A673 (cell line): ENCODE results near the gene MOSMO. TPM values are rescaled to one million over a fixed set of nuclear protein-coding genes. Genes with fewer than 3 reads are reported as not detected.

Experiments
- BruUV-seq: library from RNA; stranded (reverse); fragments of 400-500 nt; replicated peaks from 2 replicates; lab custom pipeline; 2021; lab: Mats Ljungman, UMichigan
- CTCF ChIA-PET: fragments of 300-600 bp; sonication (Branson Sonifier 250); formaldehyde crosslinking; loops from one replicate; lab custom pipeline; 2022; ENCODE audit warnings: antibody characterized with exemption; lab: Charles Lee
- POLR2A ChIA-PET: fragments of 300-600 bp; sonication (Branson Sonifier 250); formaldehyde crosslinking; loops from one replicate; lab custom pipeline; 2022; ENCODE audit warnings: antibody characterized with exemption; ENCODE audit not compliant: low non-redundant PET; lab: Charles Lee
- DNase-seq: peaks from one replicate; pipeline ENCODE4 v3.0.0-alpha.2; 2015; ENCODE audit warnings: low spot score
- H3K27ac ChIP-seq: fragments of 200-600 bp; sonication (generic); 2 replicates; pipeline ENCODE4 v1.5.1; 2016; ENCODE audit warnings: mixed run types, low read depth, mild to moderate bottlenecking, mixed read lengths, antibody characterized with exemption, low read length; ENCODE audit not compliant: poor library complexity, severe bottlenecking
- H3K27me3 ChIP-seq: fragments of 200-600 bp; sonication (generic); replicated peaks from 2 replicates; pipeline ENCODE4 v1.6.1; 2017; ENCODE audit warnings: mixed run types, low read depth, mild to moderate bottlenecking, mixed read lengths, antibody characterized with exemption, low read length; ENCODE audit not compliant: insufficient read depth, poor library complexity
- H3K36me3 ChIP-seq: fragments of 200-600 bp; sonication (generic); 2 replicates; pipeline ENCODE4 v1.6.1; 2016; ENCODE audit warnings: mixed run types, mild to moderate bottlenecking, mixed read lengths, antibody characterized with exemption, low read length; ENCODE audit not compliant: insufficient read depth, poor library complexity, severe bottlenecking
- H3K4me1 ChIP-seq: fragments of 200-600 bp; sonication (generic); 2 replicates; pipeline ENCODE4 v1.6.1; 2017; ENCODE audit warnings: mixed run types, mild to moderate bottlenecking, mixed read lengths, antibody characterized with exemption, low read length; ENCODE audit not compliant: insufficient read depth, poor library complexity, severe bottlenecking
- H3K4me3 ChIP-seq: fragments of 200-600 bp; sonication (generic); 2 replicates; pipeline ENCODE4 v1.5.1; 2016; ENCODE audit warnings: low read depth, mixed run types, mild to moderate bottlenecking, mixed read lengths, low read length; ENCODE audit not compliant: poor library complexity, severe bottlenecking
- H3K9me3 ChIP-seq: fragments of 200-600 bp; sonication (generic); 2 replicates; pipeline ENCODE4 v1.6.1; 2016; ENCODE audit warnings: mixed run types, low read depth, mild to moderate bottlenecking, mixed read lengths, antibody characterized with exemption, low read length; ENCODE audit not compliant: poor library complexity, severe bottlenecking
- EZH2 ChIP-seq: fragments of 200-600 bp; sonication (generic); IDR thresholded peaks from 2 replicates; pipeline ENCODE4 v1.6.1; 2017; ENCODE audit warnings: borderline replicate concordance, low read depth, mild to moderate bottlenecking, mixed read lengths, antibody characterized with exemption, low read length; ENCODE audit not compliant: poor library complexity, severe bottlenecking
- intact Hi-C: fragments of 100-400 bp; cut with micrococcal nuclease; formaldehyde crosslinking; loops from one replicate; pipeline ENCODE4 v1.10.0; 2022; ENCODE audit not compliant: unreplicated experiment
- total RNA-seq: library from RNA; stranded (reverse); gene quantifications from 2 replicates; pipeline ENCODE4 v1.2.3, GENCODE V29; 2021
- TF ChIP-seq, protein P1 (sequence below): fragments of 300-800, 200-600 bp; sonication (generic); conservative IDR thresholded peaks from 2 replicates; pipeline ENCODE4 v1.5.1; 2017; ENCODE audit warnings: low read depth, mild to moderate bottlenecking, antibody characterized with exemption, low read length, moderate library complexity, mixed read lengths

Gene MOSMO
- total RNA-seq, 1 experiment from 2014 or later, result 14.6 TPM

DNA sequence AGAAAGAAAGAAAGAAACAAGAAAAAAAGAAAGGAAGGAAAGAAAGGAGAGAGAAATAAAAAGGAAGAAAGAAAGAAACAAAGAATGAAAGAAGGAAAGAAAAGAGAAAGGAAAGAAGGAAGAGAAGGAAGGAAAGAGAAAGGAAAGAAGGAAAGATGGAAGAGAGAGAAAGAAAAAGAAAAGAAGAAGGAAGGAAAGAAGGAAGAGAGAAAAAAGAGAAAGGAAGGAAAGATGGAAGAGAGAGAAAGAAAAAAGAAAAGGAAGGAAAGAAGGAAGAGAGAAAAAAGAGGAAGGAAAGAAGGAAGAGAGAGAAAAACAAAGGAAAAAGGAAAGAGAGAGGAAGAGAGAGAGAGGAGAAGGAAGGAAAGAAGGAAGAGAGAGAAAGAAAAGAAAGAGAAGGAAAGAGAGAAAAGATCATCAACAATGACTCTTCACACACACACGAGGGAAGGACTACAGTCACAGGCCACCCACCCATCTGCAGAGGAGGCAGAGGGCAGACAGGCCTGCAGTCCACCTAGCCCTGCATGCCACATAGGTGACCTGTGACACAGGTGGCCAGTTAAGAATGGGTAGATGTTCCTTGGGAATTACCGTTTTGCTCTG lies 108.3 kb downstream of the MOSMO start:
- Histone ChIP-seq H3K36me3 (no peaks in the 10 kb centered on the region), H3K27ac (no peak overlapping the region), H3K4me1 (no peaks in the 10 kb centered on the region), H3K9me3 (no peaks in the 10 kb centered on the region), H3K27me3 (no peaks in the 10 kb centered on the region), H3K4me3 (no peak overlapping the region)
- no peak for DNase-seq
- POLR2A ChIA-PET, result no interaction called here
- no peak for TF ChIP-seq EZH2
- TF ChIP-seq, protein P1, sequence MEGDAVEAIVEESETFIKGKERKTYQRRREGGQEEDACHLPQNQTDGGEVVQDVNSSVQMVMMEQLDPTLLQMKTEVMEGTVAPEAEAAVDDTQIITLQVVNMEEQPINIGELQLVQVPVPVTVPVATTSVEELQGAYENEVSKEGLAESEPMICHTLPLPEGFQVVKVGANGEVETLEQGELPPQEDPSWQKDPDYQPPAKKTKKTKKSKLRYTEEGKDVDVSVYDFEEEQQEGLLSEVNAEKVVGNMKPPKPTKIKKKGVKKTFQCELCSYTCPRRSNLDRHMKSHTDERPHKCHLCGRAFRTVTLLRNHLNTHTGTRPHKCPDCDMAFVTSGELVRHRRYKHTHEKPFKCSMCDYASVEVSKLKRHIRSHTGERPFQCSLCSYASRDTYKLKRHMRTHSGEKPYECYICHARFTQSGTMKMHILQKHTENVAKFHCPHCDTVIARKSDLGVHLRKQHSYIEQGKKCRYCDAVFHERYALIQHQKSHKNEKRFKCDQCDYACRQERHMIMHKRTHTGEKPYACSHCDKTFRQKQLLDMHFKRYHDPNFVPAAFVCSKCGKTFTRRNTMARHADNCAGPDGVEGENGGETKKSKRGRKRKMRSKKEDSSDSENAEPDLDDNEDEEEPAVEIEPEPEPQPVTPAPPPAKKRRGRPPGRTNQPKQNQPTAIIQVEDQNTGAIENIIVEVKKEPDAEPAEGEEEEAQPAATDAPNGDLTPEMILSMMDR, result no peak
- intact Hi-C loops, result no loop called here
- no TSS peak for BruUV-seq
- CTCF ChIA-PET, result no interaction called here

DNA sequence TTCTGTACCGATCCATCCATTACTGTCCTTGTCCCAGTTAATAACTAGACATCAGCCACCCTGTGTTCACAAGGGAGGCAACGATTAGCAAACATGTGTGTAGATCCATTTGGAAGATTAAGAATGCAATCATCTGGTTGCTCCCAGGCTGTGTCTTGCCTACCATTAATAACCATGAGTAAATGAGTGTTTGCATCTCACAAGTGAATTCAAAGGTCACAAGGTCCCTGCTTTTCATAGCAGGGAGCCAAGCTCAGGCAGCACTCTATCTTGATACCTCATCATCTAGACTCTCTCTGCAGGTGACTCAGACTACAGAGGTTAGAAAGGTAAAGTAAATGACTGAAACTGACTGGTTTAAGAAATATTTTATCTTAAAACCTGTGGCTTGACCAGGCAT lies 109.7 kb downstream of the MOSMO start:
- H3K27me3 ChIP-seq, result no peaks in the 10 kb centered on the region
- peak; percentile 16 for DNase-seq
- H3K4me1 ChIP-seq, result no peaks in the 10 kb centered on the region
- intact Hi-C loops, result no loop called here
- TF ChIP-seq, protein P1, result no peak
- no peak for TF ChIP-seq EZH2
- no peaks in the 10 kb centered on the region for H3K9me3 ChIP-seq
- ChIA-PET CTCF (no interaction called here), POLR2A (no interaction called here)
- no peak overlapping the region for H3K4me3 ChIP-seq
- no TSS peak for BruUV-seq
- H3K27ac ChIP-seq, result no peak overlapping the region
- H3K36me3 ChIP-seq, result no peaks in the 10 kb centered on the region

DNA sequence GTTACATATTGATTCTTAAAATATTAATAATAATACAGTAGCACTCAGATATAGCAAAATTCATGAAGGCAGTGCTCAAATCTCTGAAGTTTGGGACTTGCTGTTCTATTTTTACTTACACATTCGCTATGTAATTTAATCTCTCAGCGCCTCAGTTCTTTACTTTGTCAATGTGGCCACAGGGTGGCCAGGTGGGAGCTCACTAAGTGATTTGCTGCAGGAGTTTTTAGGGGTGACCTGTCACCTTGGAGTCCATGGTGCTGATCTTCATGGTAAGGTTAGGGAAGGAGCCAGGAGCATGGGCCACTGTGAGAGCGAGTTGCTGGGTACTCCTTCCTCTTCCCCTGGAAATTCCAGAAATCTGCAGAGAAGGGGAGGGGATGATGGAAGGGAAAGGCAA lies 112.5 kb downstream of the MOSMO start:
- intact Hi-C loops, result no loop called here
- ChIA-PET CTCF (interaction anchor here (1.0 kb wide), 1 partner anchor 68 kb away, joined by 3 read pairs; no protein-coding TSS in a partner anchor), POLR2A (no interaction called here)
- Histone ChIP-seq H3K4me1 (no peaks in the 10 kb centered on the region), H3K36me3 (no peaks in the 10 kb centered on the region), H3K4me3 (no peak overlapping the region), H3K9me3 (no peaks in the 10 kb centered on the region), H3K27me3 (no peaks in the 10 kb centered on the region), H3K27ac (no peak overlapping the region)
- no peak for DNase-seq
- TF ChIP-seq, protein P1, result no peak
- no peak for TF ChIP-seq EZH2
- no TSS peak for BruUV-seq
